Skin epidermis (tissue), 12 donors: ENCODE data around the gene ADAMTS12.
"Not testable (repeated sequence)": the region's sequence is repeated elsewhere in the genome, so short reads cannot be mapped to it uniquely, and the experiment has no call there.

Experiments used
- H3K27ac ChIP-seq, 21 experiments: fragments of 200-600 bp; sonication (generic) in 11 of 21; one replicate each; pipeline ENCODE4 v1.5.0; 2020; ENCODE audit warnings: mild to moderate bottlenecking in 3 of 21, inconsistent platforms in 2 of 21, moderate library complexity in 2 of 21
- H3K4me3 ChIP-seq, 7 experiments: fragments of 200-600 bp; sonication (generic) in 2 of 7; one replicate each; pipeline ENCODE4 v1.5.0; 2020; ENCODE audit warnings: inconsistent platforms in 2 of 7, mild to moderate bottlenecking in 2 of 7, moderate library complexity in 1 of 7

The ADAMTS12 gene

GRCh38 chr5:33516421-33516820, 375.4 kb downstream of the ADAMTS12 start:
- Histone ChIP-seq H3K27ac (no peak overlapping the region), H3K4me3 (no peak overlapping the region)

- not testable (repeated sequence) for H3K4me3 ChIP-seq, H3K27ac ChIP-seq
Measured at GRCh38 chr5:33515366-33515765, 376.4 kb downstream of the ADAMTS12 start.

- no peak overlapping the region for H3K4me3 ChIP-seq
- no peak overlapping the region for H3K27ac ChIP-seq
Measured at GRCh38 chr5:33513462-33514185, 378.2 kb downstream of the ADAMTS12 start.

GRCh38 chr5:33509036-33509435, 382.8 kb downstream of the ADAMTS12 start:
- Histone ChIP-seq H3K27ac (no peak overlapping the region), H3K4me3 (no peak overlapping the region)

GRCh38 chr5:33507426-33507825, 384.4 kb downstream of the ADAMTS12 start:
- Histone ChIP-seq H3K4me3 (no peak overlapping the region), H3K27ac (no peak overlapping the region)

- Histone ChIP-seq H3K27ac (no peak overlapping the region), H3K4me3 (no peak overlapping the region)
Measured at GRCh38 chr5:33504570-33504969, 387.2 kb downstream of the ADAMTS12 start.

GRCh38 chr5:33501899-33502298, 389.9 kb downstream of the ADAMTS12 start:
- Histone ChIP-seq H3K4me3 (no peak overlapping the region), H3K27ac (no peak overlapping the region)

GRCh38 chr5:33501260-33501659, 390.5 kb downstream of the ADAMTS12 start:
- no peak overlapping the region for H3K27ac ChIP-seq
- no peak overlapping the region for H3K4me3 ChIP-seq

GRCh38 chr5:33494466-33494865, 397.3 kb downstream of the ADAMTS12 start:
- H3K27ac ChIP-seq, result no peak overlapping the region
- no peak overlapping the region for H3K4me3 ChIP-seq

- H3K27ac ChIP-seq, result no peak overlapping the region
Measured at GRCh38 chr5:33491941-33492340, 399.8 kb downstream of the ADAMTS12 start.

GRCh38 chr5:33490071-33490665, 401.6 kb downstream of the ADAMTS12 start:
- Histone ChIP-seq H3K4me3 (no peak overlapping the region), H3K27ac (no peak overlapping the region)

More at GRCh38 chr5:33491941-33492340, 399.8 kb downstream of the ADAMTS12 start:
- H3K4me3 ChIP-seq, result no peak overlapping the region

- Histone ChIP-seq H3K4me3 (no peak overlapping the region), H3K27ac (no peak overlapping the region)
Measured at GRCh38 chr5:33489481-33490067, 402.2 kb downstream of the ADAMTS12 start.

- H3K4me3 ChIP-seq, result no peak overlapping the region
- H3K27ac ChIP-seq, result no peak overlapping the region
Measured at GRCh38 chr5:33488558-33489355, 403.0 kb downstream of the ADAMTS12 start.

- Histone ChIP-seq H3K27ac (no peak overlapping the region), H3K4me3 (no peak overlapping the region)
Measured at GRCh38 chr5:33487236-33487635, 404.6 kb downstream of the ADAMTS12 start.

GRCh38 chr5:33482335-33482734, 409.5 kb downstream of the ADAMTS12 start:
- Histone ChIP-seq H3K27ac (no peak overlapping the region), H3K4me3 (no peak overlapping the region)

- H3K4me3 ChIP-seq, result no peak overlapping the region
- no peak overlapping the region for H3K27ac ChIP-seq
Measured at GRCh38 chr5:33480876-33481275, 410.9 kb downstream of the ADAMTS12 start.

- Histone ChIP-seq H3K4me3 (no peak overlapping the region), H3K27ac (no peak overlapping the region)
Measured at GRCh38 chr5:33479311-33479710, 412.5 kb downstream of the ADAMTS12 start.

- no peak overlapping the region for H3K27ac ChIP-seq
- no peak overlapping the region for H3K4me3 ChIP-seq
Measured at GRCh38 chr5:33477816-33478215, 414.0 kb downstream of the ADAMTS12 start.

GRCh38 chr5:33476992-33477391, 414.8 kb downstream of the ADAMTS12 start:
- Histone ChIP-seq H3K4me3 (no peak overlapping the region), H3K27ac (no peak overlapping the region)

GRCh38 chr5:33475706-33476105, 416.1 kb downstream of the ADAMTS12 start:
- Histone ChIP-seq H3K4me3 (no peak overlapping the region), H3K27ac (no peak overlapping the region)
